ENCODE measurements around the gene ABHD1.

ABHD1 gene

DNA sequence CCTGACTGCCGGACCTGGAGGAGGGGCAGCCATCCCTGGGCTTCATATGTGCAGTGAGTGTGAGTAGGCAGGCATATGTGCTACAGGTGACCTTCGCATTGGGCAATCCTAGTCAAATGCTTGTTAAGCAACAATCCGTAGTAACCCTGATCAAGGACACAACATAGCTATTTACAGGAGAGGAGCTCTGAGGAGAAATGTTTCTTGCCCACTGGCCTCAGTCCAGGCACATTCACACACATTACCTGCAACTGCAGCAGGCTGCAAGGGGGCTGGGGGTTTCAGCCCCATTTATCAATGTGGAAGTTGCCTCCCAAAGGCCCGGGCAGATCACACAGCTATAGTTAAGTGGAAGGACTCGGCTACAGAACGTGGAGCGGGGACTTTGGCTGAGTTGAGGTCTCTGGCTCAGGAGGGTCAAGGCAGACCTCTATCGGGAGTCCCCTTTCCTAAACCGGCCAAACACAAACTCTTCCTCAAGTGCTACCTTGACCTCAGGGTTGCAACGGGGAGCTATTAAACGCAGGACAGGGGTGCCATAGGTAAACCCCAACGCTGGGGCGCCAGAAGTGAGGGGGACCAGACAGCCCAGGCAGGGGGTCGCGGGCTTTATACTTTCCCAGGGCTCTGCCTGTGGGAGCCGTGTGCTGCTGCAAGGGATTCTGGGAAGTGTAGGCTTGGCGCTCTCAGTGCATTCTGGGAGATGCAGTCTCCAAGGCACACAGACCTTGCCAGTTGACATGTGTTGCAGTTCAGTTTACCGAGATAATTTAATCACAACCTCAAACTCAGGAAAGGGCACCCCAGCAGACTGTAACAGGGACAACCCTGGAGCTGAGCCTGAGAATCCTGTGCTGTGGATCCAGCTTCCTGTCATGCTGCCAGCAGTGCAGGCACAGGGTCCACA, 27.6 kb upstream of the ABHD1 start:
- DNase-seq (ENCODE audit: extremely low spot score): peak; percentile 78
- no peak for TF ChIP-seq ELF4 (IDR thresholded peaks at IDR 0.05)
- TF ChIP-seq SP1 (IDR thresholded peaks at IDR 0.05): no peak
- TF ChIP-seq ZNF384 (IDR thresholded peaks at IDR 0.05): no peak
- no peak for TF ChIP-seq FOXK2 (IDR thresholded peaks at IDR 0.05)
- no peak for TF ChIP-seq FOXM1 (IDR thresholded peaks at IDR 0.05; ENCODE audit: borderline replicate concordance)
- no peak for TF ChIP-seq BHLHE40 (IDR thresholded peaks at IDR 0.05; ENCODE audit: borderline replicate concordance)
- TF ChIP-seq FOXA1 (IDR thresholded peaks at IDR 0.05): no peak
- no peak for TF ChIP-seq ARNT (IDR thresholded peaks at IDR 0.05)
- TF ChIP-seq LEF1 (IDR thresholded peaks at IDR 0.05; ENCODE audit: borderline replicate concordance): no peak
- no peak for TF ChIP-seq CTBP1 (IDR thresholded peaks at IDR 0.05; ENCODE audit: borderline replicate concordance)
- ChIA-PET CTCF (interaction anchor here (0.6 kb wide), 1 partner anchor 15 kb away, joined by 3 read pairs; no protein-coding TSS in a partner anchor), POLR2A (interaction anchor here (1.0 to 2.0 kb wide), 2 partner anchors 9 to 28 kb away, joined by 3 to 8 read pairs; partner anchors contain the start of genes ABHD1 and KHK)

DNA sequence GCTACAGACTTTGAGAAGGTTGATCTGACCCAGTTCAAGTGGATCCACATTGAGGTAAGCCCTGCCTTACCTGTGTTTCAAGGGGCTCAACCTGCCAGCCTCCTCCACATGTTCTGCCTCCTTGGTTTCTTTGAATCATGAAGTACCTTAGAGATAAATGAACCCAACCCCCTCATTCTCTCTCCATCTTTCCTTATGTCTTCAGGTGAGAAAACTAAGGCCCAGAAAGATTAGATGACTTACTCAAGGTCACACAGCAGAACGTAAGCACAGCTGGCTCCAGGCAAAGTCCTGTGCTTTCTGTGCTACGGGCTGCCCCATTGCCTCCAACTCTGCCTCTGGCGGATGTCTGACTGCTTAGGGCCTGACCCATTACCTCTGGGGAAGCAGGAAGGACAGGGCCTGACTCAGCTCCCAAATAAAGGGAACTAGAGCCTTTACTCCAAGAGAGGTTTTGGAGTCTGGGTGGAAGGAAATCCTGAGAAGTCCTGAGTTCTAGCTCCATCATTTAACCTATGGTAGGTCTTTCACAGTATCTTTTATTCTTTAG, 26.8 kb upstream of the ABHD1 start:
- TF ChIP-seq NFRKB (IDR thresholded peaks at IDR 0.05): no peak
- no peak for TF ChIP-seq SP1 (IDR thresholded peaks at IDR 0.05)

DNA sequence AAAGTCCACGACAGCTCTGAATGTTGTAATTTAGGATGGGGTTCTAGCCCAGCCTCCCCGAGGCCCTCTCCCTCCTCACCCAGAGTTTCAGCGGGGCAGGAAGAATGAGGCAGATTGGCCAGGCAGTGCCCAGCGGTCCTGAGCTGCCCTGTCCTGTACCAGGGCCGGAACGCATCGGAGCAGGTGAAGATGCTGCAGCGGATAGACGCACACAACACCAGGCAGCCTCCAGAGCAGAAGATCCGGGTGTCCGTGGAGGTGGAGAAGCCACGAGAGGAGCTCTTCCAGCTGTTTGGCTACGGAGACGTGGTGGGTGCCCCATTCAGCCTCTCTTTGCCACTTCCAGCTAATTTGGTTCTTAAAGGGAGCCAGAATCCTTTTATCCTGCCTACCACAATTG, 26.3 kb upstream of the ABHD1 start:
- POLR2A ChIA-PET: interaction anchor here (1.0 to 2.0 kb wide), 2 partner anchors 11 to 27 kb away, joined by 3 to 8 read pairs; partner anchors contain the start of genes ABHD1 and KHK
- DNase-seq (ENCODE audit: extremely low spot score): no peak
- TF ChIP-seq HDGF (IDR thresholded peaks at IDR 0.05; ENCODE audit: borderline replicate concordance) (no peak), NFRKB (IDR thresholded peaks at IDR 0.05) (no peak), CTBP1 (IDR thresholded peaks at IDR 0.05; ENCODE audit: borderline replicate concordance) (no peak), ZNF384 (IDR thresholded peaks at IDR 0.05) (no peak), SUZ12 (IDR thresholded peaks at IDR 0.05) (no peak), FOXK2 (IDR thresholded peaks at IDR 0.05) (no peak), FOXA1 (IDR thresholded peaks at IDR 0.05) (no peak), LEF1 (IDR thresholded peaks at IDR 0.05; ENCODE audit: borderline replicate concordance) (no peak), ARNT (IDR thresholded peaks at IDR 0.05) (no peak), FOXM1 (IDR thresholded peaks at IDR 0.05; ENCODE audit: borderline replicate concordance) (no peak), TARDBP (IDR thresholded peaks at IDR 0.05) (no peak), SP1 (IDR thresholded peaks at IDR 0.05) (no peak)
- TF ChIP-seq, protein P1, sequence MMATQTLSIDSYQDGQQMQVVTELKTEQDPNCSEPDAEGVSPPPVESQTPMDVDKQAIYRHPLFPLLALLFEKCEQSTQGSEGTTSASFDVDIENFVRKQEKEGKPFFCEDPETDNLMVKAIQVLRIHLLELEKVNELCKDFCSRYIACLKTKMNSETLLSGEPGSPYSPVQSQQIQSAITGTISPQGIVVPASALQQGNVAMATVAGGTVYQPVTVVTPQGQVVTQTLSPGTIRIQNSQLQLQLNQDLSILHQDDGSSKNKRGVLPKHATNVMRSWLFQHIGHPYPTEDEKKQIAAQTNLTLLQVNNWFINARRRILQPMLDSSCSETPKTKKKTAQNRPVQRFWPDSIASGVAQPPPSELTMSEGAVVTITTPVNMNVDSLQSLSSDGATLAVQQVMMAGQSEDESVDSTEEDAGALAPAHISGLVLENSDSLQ (IDR thresholded peaks at IDR 0.05): no peak
- CTCF ChIA-PET: interaction anchor here (1.2 kb wide), 1 partner anchor 94 kb away, joined by 4 read pairs; no protein-coding TSS in a partner anchor

More for the DNA sequence above, 26.8 kb upstream of the ABHD1 start:
- ChIA-PET CTCF (interaction anchor here (0.6 kb wide), 2 partner anchors 11 to 16 kb away, joined by 3 to 4 read pairs; no protein-coding TSS in a partner anchor), POLR2A (interaction anchor here (1.0 to 2.0 kb wide), 2 partner anchors 10 to 27 kb away, joined by 3 to 8 read pairs; partner anchors contain the start of genes ABHD1 and KHK)
- no peak for DNase-seq (ENCODE audit: extremely low spot score)

DNA sequence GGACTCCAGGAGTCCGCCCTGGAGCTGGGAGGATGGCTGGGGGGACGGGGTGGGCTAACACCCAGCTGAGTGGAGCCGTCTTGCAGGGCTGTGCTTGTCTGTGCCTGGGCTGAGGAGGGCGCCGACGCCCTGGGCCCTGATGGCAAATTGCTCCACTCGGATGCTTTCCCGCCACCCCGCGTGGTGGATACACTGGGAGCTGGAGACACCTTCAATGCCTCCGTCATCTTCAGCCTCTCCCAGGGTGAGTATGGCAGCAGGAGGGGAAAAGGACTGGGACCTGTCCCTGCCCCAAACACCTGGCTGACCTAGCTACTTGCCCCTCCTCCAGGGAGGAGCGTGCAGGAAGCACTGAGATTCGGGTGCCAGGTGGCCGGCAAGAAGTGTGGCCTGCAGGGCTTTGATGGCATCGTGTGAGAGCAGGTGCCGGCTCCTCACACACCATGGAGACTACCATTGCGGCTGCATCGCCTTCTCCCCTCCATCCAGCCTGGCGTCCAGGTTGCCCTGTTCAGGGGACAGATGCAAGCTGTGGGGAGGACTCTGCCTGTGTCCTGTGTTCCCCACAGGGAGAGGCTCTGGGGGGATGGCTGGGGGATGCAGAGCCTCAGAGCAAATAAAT, 24.2 kb upstream of the ABHD1 start:
- ChIA-PET CTCF (interaction anchor here (0.7 to 1.6 kb wide), 5 partner anchors 12 to 203 kb away, joined by 3 to 5 read pairs (median 5); partner anchors contain the start of genes KHK and TRIM54), POLR2A (no interaction called here)
- TF ChIP-seq FOXA1 (IDR thresholded peaks at IDR 0.05) (no peak), LEF1 (IDR thresholded peaks at IDR 0.05; ENCODE audit: borderline replicate concordance) (no peak), CTBP1 (IDR thresholded peaks at IDR 0.05; ENCODE audit: borderline replicate concordance) (no peak), SUZ12 (IDR thresholded peaks at IDR 0.05) (no peak), NFRKB (IDR thresholded peaks at IDR 0.05) (no peak), L3MBTL2 (conservative IDR thresholded peaks at IDR 0.05) (no peak), FOXK2 (IDR thresholded peaks at IDR 0.05) (no peak), TARDBP (IDR thresholded peaks at IDR 0.05) (no peak), SP1 (IDR thresholded peaks at IDR 0.05) (no peak), ARNT (IDR thresholded peaks at IDR 0.05) (no peak)
- TF ChIP-seq, protein P1 (IDR thresholded peaks at IDR 0.05): no peak
- DNase-seq (ENCODE audit: extremely low spot score): no peak

DNA sequence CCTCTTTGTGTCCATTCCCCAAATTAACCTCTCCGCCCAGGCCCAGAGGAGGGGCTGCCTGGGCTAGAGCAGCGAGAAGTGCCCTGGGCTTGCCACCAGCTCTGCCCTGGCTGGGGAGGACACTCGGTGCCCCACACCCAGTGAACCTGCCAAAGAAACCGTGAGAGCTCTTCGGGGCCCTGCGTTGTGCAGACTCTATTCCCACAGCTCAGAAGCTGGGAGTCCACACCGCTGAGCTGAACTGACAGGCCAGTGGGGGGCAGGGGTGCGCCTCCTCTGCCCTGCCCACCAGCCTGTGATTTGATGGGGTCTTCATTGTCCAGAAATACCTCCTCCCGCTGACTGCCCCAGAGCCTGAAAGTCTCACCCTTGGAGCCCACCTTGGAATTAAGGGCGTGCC, 23.6 kb upstream of the ABHD1 start:
- ChIA-PET CTCF (interaction anchor here (0.8 to 1.6 kb wide), 4 partner anchors 91 to 203 kb away, joined by 3 to 5 read pairs (median 5); partner anchors contain the start of gene TRIM54), POLR2A (interaction anchor here (1.0 kb wide), 1 partner anchor 19 kb away, joined by 3 read pairs; no protein-coding TSS in a partner anchor)

DNA sequence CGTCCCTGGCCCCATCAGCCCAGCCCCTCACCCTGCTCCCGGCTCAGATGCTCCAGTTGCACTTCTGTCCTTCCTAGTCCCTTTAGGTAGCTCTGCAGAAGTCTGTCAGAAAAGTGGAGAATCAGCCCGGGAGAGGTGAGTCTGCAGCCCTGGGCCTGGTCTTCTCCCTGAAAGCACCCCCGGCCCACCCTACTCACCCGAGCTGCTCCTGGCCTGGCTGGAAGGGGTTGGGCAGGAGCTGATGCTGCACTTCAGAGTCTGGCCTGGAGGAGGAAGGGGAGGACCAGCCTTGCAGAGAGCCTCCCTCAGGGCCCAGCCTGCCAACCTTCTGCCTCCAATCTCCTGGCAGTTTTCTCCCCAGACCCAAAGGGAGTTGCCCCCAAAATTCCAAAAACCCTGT, 21.3 kb upstream of the ABHD1 start:
- POLR2A ChIA-PET: no interaction called here
- DNase-seq (ENCODE audit: extremely low spot score): no peak
- CTCF ChIA-PET: interaction anchor here (0.5 to 1.4 kb wide), 3 partner anchors 89 to 201 kb away, joined by 3 to 5 read pairs (median 5); no protein-coding TSS in a partner anchor
- TF ChIP-seq SUZ12 (IDR thresholded peaks at IDR 0.05) (no peak), TARDBP (IDR thresholded peaks at IDR 0.05) (no peak), HDGF (IDR thresholded peaks at IDR 0.05; ENCODE audit: borderline replicate concordance) (no peak), ZNF384 (IDR thresholded peaks at IDR 0.05) (no peak), FOXM1 (IDR thresholded peaks at IDR 0.05; ENCODE audit: borderline replicate concordance) (no peak), ARNT (IDR thresholded peaks at IDR 0.05) (no peak), FOXA1 (IDR thresholded peaks at IDR 0.05) (no peak), LEF1 (IDR thresholded peaks at IDR 0.05; ENCODE audit: borderline replicate concordance) (no peak), CTBP1 (IDR thresholded peaks at IDR 0.05; ENCODE audit: borderline replicate concordance) (no peak), FOXK2 (IDR thresholded peaks at IDR 0.05) (no peak), SP1 (IDR thresholded peaks at IDR 0.05) (no peak), BHLHE40 (IDR thresholded peaks at IDR 0.05; ENCODE audit: borderline replicate concordance) (no peak), ELF4 (IDR thresholded peaks at IDR 0.05) (no peak), NFRKB (IDR thresholded peaks at IDR 0.05) (no peak), L3MBTL2 (conservative IDR thresholded peaks at IDR 0.05) (no peak)
- TF ChIP-seq, protein P1 (IDR thresholded peaks at IDR 0.05): no peak

More for the DNA sequence above, 23.6 kb upstream of the ABHD1 start:
- no peak for TF ChIP-seq SP1 (IDR thresholded peaks at IDR 0.05)
- no peak for TF ChIP-seq LEF1 (IDR thresholded peaks at IDR 0.05; ENCODE audit: borderline replicate concordance)
- no peak for TF ChIP-seq SUZ12 (IDR thresholded peaks at IDR 0.05)
- no peak for TF ChIP-seq CTBP1 (IDR thresholded peaks at IDR 0.05; ENCODE audit: borderline replicate concordance)
- no peak for TF ChIP-seq BHLHE40 (IDR thresholded peaks at IDR 0.05; ENCODE audit: borderline replicate concordance)
- TF ChIP-seq FOXM1 (IDR thresholded peaks at IDR 0.05; ENCODE audit: borderline replicate concordance): no peak
- TF ChIP-seq ELF4 (IDR thresholded peaks at IDR 0.05): no peak
- no peak for DNase-seq (ENCODE audit: extremely low spot score)

Measured in HEK293T (cell line).